NCI-H2227 (cell line): Measurements from ENCODE around the gene CDC45.

Experiments used
- DNase-seq: peaks from one replicate; lab custom pipeline; 2025; ENCODE audit not compliant: unreplicated experiment; lab: John Stamatoyannopoulos, UW

CDC45 gene

GRCh38 chr22:19466848-19467752 is 12.6 kb upstream of the CDC45 start:
- DNase-seq: no peak

- DNase-seq: no peak
These were observed 11.8 kb upstream of the CDC45 start for GRCh38 chr22:19467912-19468311.

GRCh38 chr22:19469421-19469820 is 10.3 kb upstream of the CDC45 start:
- DNase-seq: no peak

GRCh38 chr22:19470010-19470409 is 9.7 kb upstream of the CDC45 start:
- DNase-seq: no peak

GRCh38 chr22:19471572-19471971 is 8.1 kb upstream of the CDC45 start:
- no peak for DNase-seq

- no peak for DNase-seq
These were observed 7.5 kb upstream of the CDC45 start for GRCh38 chr22:19472233-19472632.

- DNase-seq: no peak
These were observed 6.1 kb upstream of the CDC45 start for GRCh38 chr22:19473578-19473977.

- no peak for DNase-seq
These were observed 3.7 kb upstream of the CDC45 start for GRCh38 chr22:19476023-19476422.

- DNase-seq: no peak
These were observed 2.2 kb upstream of the CDC45 start for GRCh38 chr22:19477321-19478044.

- no peak for DNase-seq
These were observed 1.4 kb upstream of the CDC45 start for GRCh38 chr22:19478045-19478900.

- peak; percentile 89 for DNase-seq
These were observed 792 bp upstream of the CDC45 start, which contains the start of gene UFD1 for GRCh38 chr22:19478901-19479354. TSS of gene UFD1 (minus strand) at chr22:19479193. CDS start at chr22:19479085, 108 bp downstream.

- no peak for DNase-seq
These were observed 451 bp downstream of the CDC45 start for GRCh38 chr22:19480173-19480568.

GRCh38 chr22:19480789-19481188 is 1.1 kb downstream of the CDC45 start:
- no peak for DNase-seq

GRCh38 chr22:19482297-19482696 is 2.6 kb downstream of the CDC45 start:
- no peak for DNase-seq

- DNase-seq: no peak
These were observed 3.9 kb downstream of the CDC45 start for GRCh38 chr22:19483481-19484244.

GRCh38 chr22:19488285-19488684 is 8.6 kb downstream of the CDC45 start:
- DNase-seq: no peak

GRCh38 chr22:19488884-19489843 is 9.4 kb downstream of the CDC45 start:
- DNase-seq: peak; percentile 30

- DNase-seq: no peak
These were observed 11.0 kb downstream of the CDC45 start for GRCh38 chr22:19490628-19491230.
